ENCODE data around the gene RGS19.

Gene RGS19

GRCh38 chr20:64062596-64063388 lies 16.5 kb downstream of the RGS19 start, which contains the start of gene TCEA2:
TSS of gene TCEA2 (plus strand) at chr20:64063198. CDS start at chr20:64063313, 115 bp downstream.
- peak; percentile 93 for DNase-seq

DNA sequence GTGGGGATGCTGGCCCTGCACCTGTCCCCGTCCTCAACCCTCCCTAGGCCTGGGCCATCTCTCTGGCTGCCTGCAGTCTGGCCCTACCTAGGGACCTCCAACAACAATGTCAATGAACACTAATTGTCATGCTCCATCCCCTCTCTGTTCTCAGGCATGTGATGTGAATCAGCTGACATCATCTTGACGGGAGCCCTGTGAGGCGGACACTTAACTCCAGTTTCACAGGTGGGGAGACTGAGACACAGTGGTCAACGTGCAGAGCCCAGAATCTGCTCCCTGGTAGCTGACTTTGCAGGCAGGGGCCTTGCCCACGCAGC lies 17.1 kb downstream of the RGS19 start:
- no peak for DNase-seq

GRCh38 chr20:64058536-64058935 lies 20.8 kb downstream of the RGS19 start:
- no peak for DNase-seq

GRCh38 chr20:64057628-64058498 lies 21.5 kb downstream of the RGS19 start:
- DNase-seq: peak; percentile 80

DNA sequence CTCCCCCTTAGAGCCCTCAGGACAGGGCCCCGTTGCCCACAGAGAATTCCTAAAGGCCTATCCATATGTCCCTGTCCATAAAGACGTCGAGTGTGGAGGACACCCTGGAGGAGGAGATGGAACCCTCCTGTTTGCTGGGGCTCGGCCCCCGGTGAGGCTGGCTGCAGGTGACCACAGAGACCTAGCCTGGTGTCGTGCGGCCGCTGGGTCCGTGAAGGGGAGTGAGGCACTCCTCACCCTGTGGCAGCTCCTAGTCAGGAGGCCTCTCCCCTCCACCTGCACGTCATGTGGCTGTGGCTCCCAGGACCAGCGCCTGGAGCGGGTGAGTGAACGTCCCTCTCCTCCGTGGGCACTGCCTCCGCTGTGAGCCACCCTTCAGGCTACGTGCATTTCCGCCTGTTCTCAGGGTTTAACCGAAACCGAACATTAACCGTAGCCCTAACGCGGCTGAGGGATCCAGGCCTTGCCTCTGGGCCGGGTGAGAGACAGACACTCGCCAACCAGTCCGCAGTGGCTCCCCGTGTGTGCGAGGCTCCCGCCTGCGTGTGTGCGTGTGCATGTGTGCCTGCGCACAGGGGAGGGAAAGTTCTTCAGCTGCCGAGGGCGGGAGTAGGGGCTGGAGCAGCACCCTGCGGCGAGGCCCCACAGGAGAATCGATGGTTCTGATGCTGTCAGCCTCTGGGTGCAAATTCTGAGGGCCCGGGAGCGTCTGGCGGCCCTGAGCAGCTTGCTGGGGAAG lies 22.3 kb downstream of the RGS19 start:
- no peak for DNase-seq

- DNase-seq: no peak
These were observed 22.8 kb downstream of the RGS19 start for GRCh38 chr20:64056639-64056888.

GRCh38 chr20:64055893-64056638 lies 23.3 kb downstream of the RGS19 start:
- no peak for DNase-seq

- DNase-seq: no peak
These were observed 23.9 kb downstream of the RGS19 start for GRCh38 chr20:64055396-64055892.

DNA sequence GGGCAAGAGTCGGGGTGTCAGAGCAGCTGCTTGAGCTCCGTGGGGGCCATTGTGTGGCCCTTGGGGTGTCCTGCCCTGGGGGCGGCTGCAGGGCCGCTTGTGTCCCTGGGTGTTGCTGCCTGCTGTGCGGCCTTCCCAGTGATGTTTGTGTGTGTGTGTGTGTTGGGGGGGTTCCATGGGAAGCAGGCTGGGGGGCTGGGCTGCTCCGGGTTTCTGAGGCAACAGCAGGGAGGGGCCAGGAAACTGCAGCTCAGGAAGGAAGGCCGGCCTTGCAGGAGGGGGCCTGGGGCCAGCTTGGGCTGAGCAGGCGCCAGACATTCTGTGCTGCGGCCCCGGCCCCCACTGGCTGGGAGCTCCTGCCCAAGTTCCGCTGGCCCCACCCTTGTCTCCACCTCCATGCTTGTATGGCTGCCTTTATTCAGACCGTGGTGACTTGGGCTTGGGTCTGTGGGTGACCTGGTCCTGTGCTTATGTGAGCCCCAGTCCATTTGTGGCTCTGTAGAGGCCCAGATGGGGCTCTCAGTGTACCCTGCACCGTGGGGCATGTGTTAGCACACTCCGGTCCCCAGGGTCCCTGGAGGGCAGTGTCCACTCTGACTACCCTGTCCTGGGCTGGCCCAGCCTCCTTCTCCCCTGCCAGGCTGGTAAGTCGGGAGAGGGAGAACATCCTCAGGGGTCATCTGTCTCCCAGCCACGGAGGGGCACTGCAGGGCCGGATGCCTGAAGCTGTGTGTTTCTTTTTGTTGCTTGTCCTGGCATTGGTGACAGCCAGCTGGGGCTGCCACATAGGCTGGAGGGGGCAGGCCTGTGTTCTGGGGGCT lies 25.3 kb downstream of the RGS19 start:
- DNase-seq: no peak

- DNase-seq: no peak
These were observed 26.1 kb downstream of the RGS19 start for GRCh38 chr20:64052987-64053840.

GRCh38 chr20:64052326-64052722 lies 27.0 kb downstream of the RGS19 start:
- no peak for DNase-seq

- DNase-seq: no peak
These were observed 27.6 kb downstream of the RGS19 start for GRCh38 chr20:64051561-64052325.

- no peak for DNase-seq
These were observed 28.3 kb downstream of the RGS19 start for GRCh38 chr20:64051033-64051452.

GRCh38 chr20:64050261-64051032 lies 28.9 kb downstream of the RGS19 start:
- no peak for DNase-seq

- DNase-seq: no peak
These were observed 29.4 kb downstream of the RGS19 start for GRCh38 chr20:64049878-64050260.

GRCh38 chr20:64049060-64049877 lies 30.0 kb downstream of the RGS19 start, which contains the start of gene SOX18:
TSS of gene SOX18 (minus strand) at chr20:64049639. CDS start at chr20:64049516, 123 bp downstream.
- no peak for DNase-seq

GRCh38 chr20:64048402-64049044 lies 30.8 kb downstream of the RGS19 start:
- DNase-seq: no peak

- no peak for DNase-seq
These were observed 31.3 kb downstream of the RGS19 start for GRCh38 chr20:64047968-64048401.

Data from CD4-positive, alpha-beta T cell treated with Interleukin-17A for 1 hour (primary cell).